ENCODE measurements around the gene DRAXIN. TPM values are rescaled to one million over a fixed set of nuclear protein-coding genes. Genes with fewer than 3 reads are reported as not detected.
A peak's percentile ranks its signal among the peaks of the same experiment; 100 is the strongest.

DRAXIN gene
- total RNA-seq, 1 donor from 2014 or later = 0.24 TPM

- peaks cover 11% of the 10 kb centered on the region for H3K27me3 ChIP-seq (ENCODE audit: low read depth)
- no peak for DNase-seq
- H3K27ac ChIP-seq = no peak overlapping the region
- ATAC-seq = peak; percentile 25 to 36
- peaks cover 40% of the 10 kb centered on the region for H3K4me1 ChIP-seq
- TF ChIP-seq CTCF (IDR thresholded peaks at IDR 0.05) = no peak
- no peaks in the 10 kb centered on the region for H3K9me3 ChIP-seq
- H3K36me3 ChIP-seq = peaks cover 4% of the 10 kb centered on the region
- peak overlapping the region; percentile 68 for H3K4me3 ChIP-seq
- intact Hi-C loops (cut with DNase I) = no loop called here
Observed at GRCh38 chr1:11653101-11653860, 38.2 kb upstream of the DRAXIN start.

- no peak for TF ChIP-seq CTCF (IDR thresholded peaks at IDR 0.05)
- intact Hi-C loops (cut with DNase I) = no loop called here
- Histone ChIP-seq H3K27me3 (ENCODE audit: low read depth) (peaks cover 11% of the 10 kb centered on the region), H3K4me1 (peaks cover 34% of the 10 kb centered on the region), H3K4me3 (peak overlapping the region; percentile 68), H3K27ac (peak overlapping the region; percentile 73), H3K9me3 (no peaks in the 10 kb centered on the region), H3K36me3 (peaks cover 4% of the 10 kb centered on the region)
- ATAC-seq = no peak
- no peak for DNase-seq
Observed at GRCh38 chr1:11653861-11654136, 37.7 kb upstream of the DRAXIN start.

- no peak for TF ChIP-seq CTCF (IDR thresholded peaks at IDR 0.05)
- Histone ChIP-seq H3K27ac (peak within 1 kb of the TSS; percentile 73), H3K27me3 (ENCODE audit: low read depth) (peaks cover 8% of the 10 kb centered on the region), H3K9me3 (no peaks in the 10 kb centered on the region), H3K4me1 (peaks cover 29% of the 10 kb centered on the region), H3K36me3 (peaks cover 4% of the 10 kb centered on the region), H3K4me3 (peak within 1 kb of the TSS; percentile 68)
- intact Hi-C loops (cut with DNase I) = no loop called here
- DNase-seq (peak; percentile 82), ATAC-seq (peak; percentile 80 to 84)
Observed at GRCh38 chr1:11654137-11654938, 37.2 kb upstream of the DRAXIN start, which contains the start of the genes FBXO2 and FBXO44. TSS of gene FBXO2 (minus strand) at chr1:11654429. CDS start at chr1:11654340, 89 bp downstream. TSS of gene FBXO44 (plus strand) at chr1:11654877. CDS start at chr1:11655836, 959 bp downstream.

- H3K4me1 ChIP-seq = peaks cover 22% of the 10 kb centered on the region
- no peak for DNase-seq
- intact Hi-C loops (cut with DNase I) = no loop called here
- peak in 1 of 2 donors; percentile 2 for ATAC-seq
- H3K9me3 ChIP-seq = no peaks in the 10 kb centered on the region
- H3K36me3 ChIP-seq = peaks cover 13% of the 10 kb centered on the region
- H3K4me3 ChIP-seq = peak overlapping the region; percentile 68
- peak overlapping the region; percentile 18 for H3K27ac ChIP-seq
- peaks cover 1% of the 10 kb centered on the region for H3K27me3 ChIP-seq (ENCODE audit: low read depth)
- TF ChIP-seq CTCF (IDR thresholded peaks at IDR 0.05) = no peak
Observed at GRCh38 chr1:11654939-11655808, 36.3 kb upstream of the DRAXIN start.

- Histone ChIP-seq H3K4me3 (no peak overlapping the region), H3K9me3 (no peaks in the 10 kb centered on the region), H3K4me1 (peaks cover 11% of the 10 kb centered on the region), H3K36me3 (peaks cover 24% of the 10 kb centered on the region), H3K27me3 (ENCODE audit: low read depth) (no peaks in the 10 kb centered on the region), H3K27ac (no peak overlapping the region)
- no peak for DNase-seq
- TF ChIP-seq CTCF (IDR thresholded peaks at IDR 0.05) = no peak
- ATAC-seq = no peak
- intact Hi-C loops (cut with DNase I) = no loop called here
Observed at GRCh38 chr1:11657654-11658053, 33.9 kb upstream of the DRAXIN start.
